ENCODE results near the gene TCAF2.
"Not testable (repeated sequence)": the region's sequence is repeated elsewhere in the genome, so short reads cannot be mapped to it uniquely, and the experiment has no call there.

TCAF2 gene

DNA sequence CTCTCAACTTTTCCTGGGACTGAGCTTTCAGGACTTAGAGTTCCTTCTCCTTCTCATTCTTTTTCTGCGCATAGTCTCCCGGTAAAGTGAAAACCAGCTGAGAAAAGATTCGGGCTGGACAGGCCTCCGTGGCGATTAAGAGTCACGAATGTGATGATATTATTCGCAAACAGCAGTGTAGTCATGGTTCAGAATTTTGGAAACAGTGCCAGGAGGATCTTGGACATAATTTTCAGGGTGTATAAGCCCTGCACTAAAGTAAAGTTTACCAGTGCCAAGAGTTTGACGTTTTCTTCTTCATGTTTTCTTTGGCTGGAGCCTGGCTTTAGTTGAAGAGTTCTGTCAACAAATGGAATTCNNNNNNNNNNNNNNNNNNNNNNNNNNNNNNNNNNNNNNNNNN is 29.7 kb downstream of the TCAF2 start:
- DNase-seq (ENCODE audit: low read depth); H3K4me3 ChIP-seq (ENCODE audit: low read depth, low read length): not testable (repeated sequence)

Data from skeletal muscle cell (primary cell).